ENCODE results near the gene UTF1.

- TF ChIP-seq CTCF (IDR thresholded peaks at IDR 0.05) (no peak), POLR2A (IDR thresholded peaks at IDR 0.05) (no peak), POLR2AphosphoS5 (IDR thresholded peaks at IDR 0.05) (no peak)
Measured at GRCh38 chr10:133198621-133199487, 31.2 kb upstream of the UTF1 start.
